Naive thymus-derived CD4-positive, alpha-beta T cell (primary cell): ENCODE measurements around the gene RNF6. TPM values are rescaled to one million over a fixed set of nuclear protein-coding genes. Genes with fewer than 3 reads are reported as not detected.

Experiments
- ATAC-seq: fragments of 150-1000 bp; cut with Tn5 transposase; 2 replicates; pipeline ENCODE4 v1.10.0; 2021; ENCODE audit warnings: mild to moderate bottlenecking, moderate library complexity
- CTCF ChIA-PET: fragments of 350-600 bp; sonication (Branson Sonifier 250); formaldehyde crosslinking; loops from one replicate; lab custom pipeline; 2021; ENCODE audit warnings: antibody characterized with exemption; lab: Charles Lee
- POLR2A ChIA-PET: fragments of 350-600 bp; sonication (Branson Sonifier 250); formaldehyde crosslinking; loops from one replicate; lab custom pipeline; 2021; ENCODE audit warnings: antibody characterized with exemption, inconsistent platforms; lab: Charles Lee
- DNase-seq, 9 donors: peaks; one replicate each; pipeline versions ENCODE4 v3.0.0 to v3.0.0-alpha.2; 2020 to 2022; ENCODE audit warnings: mixed read lengths in 1 of 9
- H3K27ac ChIP-seq: one replicate; pipeline ENCODE4 v1.7.0; 2013; ENCODE audit warnings: mild to moderate bottlenecking, low read depth, low read length, moderate library complexity
- H3K27me3 ChIP-seq, 2 donors: one replicate each; pipeline ENCODE4 v1.7.0; 2013; ENCODE audit warnings: low read length in 2 of 2, mild to moderate bottlenecking in 2 of 2, moderate library complexity in 2 of 2; ENCODE audit not compliant: control insufficient read depth in 2 of 2, insufficient read depth in 2 of 2
- H3K36me3 ChIP-seq, 3 experiments: 1 replicate in 2 of 3; 2 replicates in 1 of 3; pipeline ENCODE4 v1.7.0; 2013; ENCODE audit warnings: low read length in 3 of 3, mild to moderate bottlenecking in 3 of 3, moderate library complexity in 1 of 3; ENCODE audit not compliant: insufficient read depth in 3 of 3, control insufficient read depth in 2 of 3
- H3K4me1 ChIP-seq, 2 donors: one replicate each; pipeline ENCODE4 v1.7.0; 2013; ENCODE audit warnings: low read length in 2 of 2, mild to moderate bottlenecking in 2 of 2, moderate library complexity in 1 of 2; ENCODE audit not compliant: control insufficient read depth in 2 of 2, insufficient read depth in 2 of 2
- H3K4me3 ChIP-seq: 2 replicates; pipeline ENCODE4 v1.7.0; 2013; ENCODE audit warnings: mild to moderate bottlenecking, low read length
- H3K9me3 ChIP-seq, 3 experiments: 1 replicate in 2 of 3; 2 replicates in 1 of 3; pipeline ENCODE4 v1.7.0; 2013; ENCODE audit warnings: low read length in 3 of 3; ENCODE audit not compliant: control insufficient read depth in 2 of 3
- H3K27ac Mint-ChIP-seq, 9 donors: one replicate each; pipeline ENCODE4 v1.8.0; 2020 to 2022; ENCODE audit warnings: mixed read lengths in 9 of 9, mild to moderate bottlenecking in 8 of 9, moderate library complexity in 5 of 9, inconsistent platforms in 2 of 9
- H3K27me3 Mint-ChIP-seq, 5 donors: one replicate each; pipeline ENCODE4 v1.8.0; 2021 to 2022; ENCODE audit warnings: mixed read lengths in 5 of 5, mild to moderate bottlenecking in 1 of 5
- H3K36me3 Mint-ChIP-seq, 5 donors: one replicate each; pipeline ENCODE4 v1.8.0; 2020 to 2022; ENCODE audit warnings: mixed read lengths in 5 of 5, mild to moderate bottlenecking in 3 of 5, inconsistent platforms in 1 of 5
- H3K4me1 Mint-ChIP-seq, 7 donors: one replicate each; pipeline ENCODE4 v1.8.0; 2020 to 2022; ENCODE audit warnings: mixed read lengths in 7 of 7, mild to moderate bottlenecking in 3 of 7, inconsistent platforms in 1 of 7
- H3K4me3 Mint-ChIP-seq, 10 donors: one replicate each; pipeline ENCODE4 v1.8.0; 2020 to 2022; ENCODE audit warnings: mild to moderate bottlenecking in 10 of 10, mixed read lengths in 10 of 10, moderate library complexity in 6 of 10, inconsistent platforms in 2 of 10
- H3K9me3 Mint-ChIP-seq, 11 donors: one replicate each; pipeline ENCODE4 v1.8.0; 2020 to 2022; ENCODE audit warnings: mixed read lengths in 11 of 11, mild to moderate bottlenecking in 4 of 11, inconsistent platforms in 1 of 11, moderate library complexity in 1 of 11
- intact Hi-C, 2 donors: fragments of 100-400 bp; cut with micrococcal nuclease; formaldehyde crosslinking; loops; one replicate each; pipeline ENCODE4 v1.15.1; 2023
- polyA plus RNA-seq, 2 donors: library from polyadenylated mRNA; unstranded; fragments of 300-500 nt; fragmentation: Illumina TruSeq; gene quantifications; one replicate each; pipeline ENCODE4 v1.2.3, GENCODE V29; 2021
- total RNA-seq, 6 experiments: library from RNA in 5 of 6; stranded (reverse) in 5 of 6; gene quantifications; 1 replicate in 5 of 6; 2 replicates in 1 of 6; pipeline ENCODE4 v1.2.3 and lab custom pipeline; 2021 to 2026

RNF6 gene
- total and polyA plus RNA-seq, 7 experiments from 2014 or later = 29.1 to 57.4 (median 44.6) TPM

DNA sequence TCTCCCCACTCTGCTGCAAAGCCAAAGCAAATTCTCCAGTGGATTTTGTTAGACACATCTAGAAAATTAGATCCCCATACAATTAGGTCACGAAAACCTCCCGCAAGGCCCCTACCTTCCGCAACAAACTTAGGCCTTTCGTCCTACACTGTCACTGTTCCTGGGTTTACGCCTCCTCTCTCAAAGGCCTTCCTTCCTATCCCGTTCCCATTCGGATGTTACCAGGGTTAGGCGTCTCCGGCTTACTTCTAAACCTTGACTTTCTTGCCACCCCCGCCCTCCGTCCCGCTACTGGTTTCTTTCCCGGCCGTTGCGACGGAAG lies 754 bp downstream of the RNF6 start:
- Histone ChIP-seq H3K36me3 (peaks cover 14 to 29% (median 21%) of the 10 kb centered on the region in 3 experiments), H3K4me3 (peak overlapping the region; percentile 96), H3K4me1 (peaks cover 16 to 17% of the 10 kb centered on the region in 2 donors), H3K9me3 (no peaks in the 10 kb centered on the region), H3K27ac (peak overlapping the region; percentile 97), H3K27me3 (no peaks in the 10 kb centered on the region)
- ChIA-PET POLR2A (interaction anchor here (0.6 to 4.1 kb wide), 5 partner anchors 10 to 1957 kb away, joined by 3 to 41 read pairs (median 3); partner anchors contain the start of gene CDK8), CTCF (interaction anchor here (1.6 kb wide), 1 partner anchor 35 kb away, joined by 15 read pairs; no protein-coding TSS in a partner anchor)
- Mint-ChIP-seq H3K4me1 (peaks cover 25 to 55% (median 49%) of the 10 kb centered on the region in 7 donors), H3K36me3 (peaks cover 10 to 28% (median 23%) of the 10 kb centered on the region in 5 donors), H3K27ac (peak overlapping the region; percentile 93 to 100 (median 100)), H3K4me3 (peak overlapping the region; percentile 95 to 100 (median 100)), H3K27me3 (peaks cover 0 to 3% (median 0%) of the 10 kb centered on the region in 5 donors), H3K9me3 (peaks cover 0 to 8% (median 0%) of the 10 kb centered on the region in 11 donors)
- intact Hi-C loops = loop anchor here (1.0 to 10.0 kb wide), 12 partner anchors 9 to 1917 kb away; partner anchors contain the start of genes CDK8 (in 2 of the 2), MTIF3 (in 2 of the 2), GTF3A (in 1 of the 2) and LNX2 (in 1 of the 2)
- DNase-seq (no peak), ATAC-seq (peak; percentile 10)

- H3K27ac Mint-ChIP-seq = no peak overlapping the region
- no peak overlapping the region for H3K27ac ChIP-seq
- H3K9me3 Mint-ChIP-seq = peaks cover 0 to 8% (median 0%) of the 10 kb centered on the region in 11 donors
Observed at GRCh38 chr13:26220575-26220974, 1.5 kb downstream of the RNF6 start.

GRCh38 chr13:26219726-26220125 lies 2.4 kb downstream of the RNF6 start:
- peaks cover 16 to 17% of the 10 kb centered on the region in 2 donors for H3K4me1 ChIP-seq
- H3K27me3 ChIP-seq = no peaks in the 10 kb centered on the region
- no peak overlapping the region for H3K27ac ChIP-seq
- ChIA-PET POLR2A (interaction anchor here (0.6 to 3.9 kb wide), 3 partner anchors 34 to 74 kb away, joined by 3 to 35 read pairs (median 3); no protein-coding TSS in a partner anchor), CTCF (no interaction called here)
- H3K4me3 ChIP-seq = no peak overlapping the region
- Mint-ChIP-seq H3K9me3 (peaks cover 0 to 8% (median 0%) of the 10 kb centered on the region in 11 donors), H3K4me1 (peaks cover 26 to 58% (median 52%) of the 10 kb centered on the region in 7 donors), H3K27ac (peak overlapping the region in 1 of 9 donors; percentile 41), H3K36me3 (peaks cover 13 to 34% (median 30%) of the 10 kb centered on the region in 5 donors), H3K27me3 (no peaks in the 10 kb centered on the region), H3K4me3 (peak overlapping the region in 7 of 10 donors; percentile 61 to 100 (median 100))
- no peaks in the 10 kb centered on the region for H3K9me3 ChIP-seq
- DNase-seq (no peak), ATAC-seq (no peak)
- peaks cover 14 to 42% (median 28%) of the 10 kb centered on the region in 3 experiments for H3K36me3 ChIP-seq
- intact Hi-C loops = loop anchor here (2.0 to 10.0 kb wide), 6 partner anchors 345 to 1919 kb away; partner anchors contain the start of genes GTF3A (in 1 of the 2), LNX2 (in 1 of the 2), MTIF3 (in 1 of the 2) and NUP58 (in 1 of the 2)

More at GRCh38 chr13:26220575-26220974, 1.5 kb downstream of the RNF6 start:
- CTCF ChIA-PET = no interaction called here
- intact Hi-C loops = loop anchor here (2.0 to 10.0 kb wide), 6 partner anchors 346 to 1918 kb away; partner anchors contain the start of genes GTF3A (in 1 of the 2), LNX2 (in 1 of the 2), MTIF3 (in 1 of the 2) and NUP58 (in 1 of the 2)
- H3K36me3 Mint-ChIP-seq = peaks cover 9 to 28% (median 23%) of the 10 kb centered on the region in 5 donors
- Histone ChIP-seq H3K9me3 (no peaks in the 10 kb centered on the region), H3K4me3 (peak overlapping the region; percentile 96), H3K27me3 (no peaks in the 10 kb centered on the region), H3K4me1 (peaks cover 16 to 17% of the 10 kb centered on the region in 2 donors), H3K36me3 (peaks cover 14 to 34% (median 21%) of the 10 kb centered on the region in 3 experiments)
- H3K27me3 Mint-ChIP-seq = peaks cover 0 to 3% (median 0%) of the 10 kb centered on the region in 5 donors
- POLR2A ChIA-PET = interaction anchor here (0.5 to 4.1 kb wide), 6 partner anchors 10 to 1096 kb away, joined by 3 to 41 read pairs (median 3); partner anchors contain the start of gene CDK8
- H3K4me3 Mint-ChIP-seq = peak overlapping the region; percentile 49 to 100 (median 98)
- ATAC-seq (no peak), DNase-seq (no peak)
- peaks cover 25 to 55% (median 49%) of the 10 kb centered on the region in 7 donors for H3K4me1 Mint-ChIP-seq

DNA sequence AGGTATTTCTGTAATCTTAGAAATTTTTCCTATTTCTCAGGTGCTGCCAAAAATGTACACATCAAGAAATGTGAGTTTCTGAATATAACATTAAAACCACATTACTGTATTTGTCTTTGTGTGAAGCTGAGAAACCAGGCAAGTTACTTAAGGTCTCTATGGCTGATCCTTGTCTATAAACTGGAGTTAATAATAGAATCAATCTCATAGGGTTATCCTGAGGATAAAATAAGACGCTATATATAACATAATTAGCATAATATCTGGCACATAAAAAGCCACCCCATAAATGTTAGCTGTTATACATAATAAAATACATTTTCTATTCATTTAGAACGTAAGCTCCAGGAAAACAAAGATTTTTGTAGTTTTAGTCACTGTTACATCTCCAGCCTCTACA lies 6.1 kb downstream of the RNF6 start:
- no peak for ATAC-seq
- DNase-seq = no peak
- Histone ChIP-seq H3K27me3 (no peaks in the 10 kb centered on the region), H3K27ac (no peak overlapping the region), H3K4me3 (no peak overlapping the region), H3K36me3 (peaks cover 18 to 63% (median 42%) of the 10 kb centered on the region in 3 experiments), H3K4me1 (peaks cover 16 to 17% of the 10 kb centered on the region in 2 donors), H3K9me3 (no peaks in the 10 kb centered on the region)
- H3K4me1 Mint-ChIP-seq = peaks cover 22 to 52% (median 46%) of the 10 kb centered on the region in 7 donors
- no peaks in the 10 kb centered on the region for H3K27me3 Mint-ChIP-seq
- peaks cover 0 to 1% (median 0%) of the 10 kb centered on the region in 11 donors for H3K9me3 Mint-ChIP-seq
- ChIA-PET CTCF (interaction anchor here (0.6 to 1.0 kb wide), 2 partner anchors 13 to 29 kb away, joined by 3 to 5 read pairs; no protein-coding TSS in a partner anchor), POLR2A (interaction anchor here (1.4 kb wide), 1 partner anchor 37 kb away, joined by 4 read pairs; no protein-coding TSS in a partner anchor)
- H3K36me3 Mint-ChIP-seq = peaks cover 19 to 47% (median 42%) of the 10 kb centered on the region in 5 donors
- peak overlapping the region in 1 of 9 donors; percentile 59 for H3K27ac Mint-ChIP-seq
- no peak overlapping the region for H3K4me3 Mint-ChIP-seq
- intact Hi-C loops = no loop called here

- Mint-ChIP-seq H3K9me3 (no peaks in the 10 kb centered on the region), H3K36me3 (peaks cover 22 to 59% (median 40%) of the 10 kb centered on the region in 5 donors), H3K4me3 (no peak overlapping the region), H3K27me3 (no peaks in the 10 kb centered on the region), H3K4me1 (peaks cover 11 to 33% (median 26%) of the 10 kb centered on the region in 7 donors), H3K27ac (peak overlapping the region in 2 of 9 donors; percentile 40 to 48)
- Histone ChIP-seq H3K4me3 (no peak overlapping the region), H3K27me3 (no peaks in the 10 kb centered on the region), H3K36me3 (peaks cover 13 to 80% (median 35%) of the 10 kb centered on the region in 3 experiments), H3K4me1 (peaks cover 0 to 4% of the 10 kb centered on the region in 2 donors), H3K9me3 (no peaks in the 10 kb centered on the region), H3K27ac (no peak overlapping the region)
- ChIA-PET POLR2A (interaction anchor here (0.7 kb wide), 1 partner anchor 8 kb away, joined by 3 read pairs; the partner anchor contains the start of gene RNF6), CTCF (no interaction called here)
- DNase-seq = no peak
- no peak for ATAC-seq
- intact Hi-C loops = no loop called here
Observed at GRCh38 chr13:26213982-26214381, 8.1 kb downstream of the RNF6 start.

- H3K9me3 ChIP-seq = no peaks in the 10 kb centered on the region
- ChIA-PET POLR2A (interaction anchor here (0.7 kb wide), 1 partner anchor 9 kb away, joined by 3 read pairs; the partner anchor contains the start of gene RNF6), CTCF (no interaction called here)
- no peak for DNase-seq
- H3K4me3 ChIP-seq = no peak overlapping the region
- intact Hi-C loops = no loop called here
- no peak for ATAC-seq
- H3K4me1 ChIP-seq = peaks cover 0 to 2% of the 10 kb centered on the region in 2 donors
- H3K9me3 Mint-ChIP-seq = no peaks in the 10 kb centered on the region
- no peaks in the 10 kb centered on the region for H3K27me3 Mint-ChIP-seq
- H3K27me3 ChIP-seq = no peaks in the 10 kb centered on the region
- H3K4me1 Mint-ChIP-seq = peaks cover 9 to 30% (median 24%) of the 10 kb centered on the region in 7 donors
- no peak overlapping the region for H3K27ac ChIP-seq
- no peak overlapping the region for H3K4me3 Mint-ChIP-seq
- peaks cover 25 to 63% (median 41%) of the 10 kb centered on the region in 5 donors for H3K36me3 Mint-ChIP-seq
- peaks cover 13 to 84% (median 34%) of the 10 kb centered on the region in 3 experiments for H3K36me3 ChIP-seq
- H3K27ac Mint-ChIP-seq = no peak overlapping the region
Observed at GRCh38 chr13:26213345-26213744, 8.8 kb downstream of the RNF6 start.
